Bronchial epithelial cell (primary cell): Measurements from ENCODE around the gene CHI3L1. TPM values are rescaled to one million over a fixed set of nuclear protein-coding genes. Genes with fewer than 3 reads are reported as not detected.

Experiments
- DNase-seq: peaks from one replicate; pipeline ENCODE4 v3.0.0-alpha.2; 2010; ENCODE audit warnings: low read depth
- FAIRE-seq: peaks from 2 replicates; lab custom pipeline; 2011; peaks lifted over from hg19 to GRCh38; lab: Jason Lieb, UNC
- H3K27me3 ChIP-seq: 2 replicates; pipeline ENCODE4 v1.5.1; 2011; ENCODE audit warnings: low read length; ENCODE audit not compliant: control insufficient read depth, insufficient read depth
- H3K36me3 ChIP-seq: 2 replicates; pipeline ENCODE4 v1.5.1; 2011; ENCODE audit warnings: low read length; ENCODE audit not compliant: control insufficient read depth, insufficient read depth
- H3K4me3 ChIP-seq: 2 replicates; pipeline ENCODE4 v1.5.1; 2011; ENCODE audit warnings: mild to moderate bottlenecking, low read depth, low read length, control low read depth
- CTCF ChIP-seq: IDR thresholded peaks from 2 replicates; pipeline ENCODE4 v1.5.1; 2011; ENCODE audit warnings: mild to moderate bottlenecking, moderate library complexity, low read length, control low read depth, inconsistent platforms; ENCODE audit not compliant: insufficient read depth, severe bottlenecking
- total RNA-seq: library from RNA; depleted of rRNA; stranded (reverse); fragments of >200 nt; gene quantifications from 2 replicates; pipeline ENCODE4 v1.2.1, GENCODE V29; 2014

The CHI3L1 gene
- total RNA-seq, 1 donor from 2014 or later: 0.79 TPM

- no peaks in the 10 kb centered on the region for H3K27me3 ChIP-seq
- no peaks in the 10 kb centered on the region for H3K36me3 ChIP-seq
- TF ChIP-seq CTCF: no peak
- DNase-seq (no peak), FAIRE-seq (no peak)
- H3K4me3 ChIP-seq: no peak overlapping the region
Observed at GRCh38 chr1:203183828-203184227, 2.7 kb downstream of the CHI3L1 start.

- Histone ChIP-seq H3K36me3 (no peaks in the 10 kb centered on the region), H3K4me3 (no peak overlapping the region), H3K27me3 (no peaks in the 10 kb centered on the region)
- TF ChIP-seq CTCF: no peak
- DNase-seq (no peak), FAIRE-seq (no peak)
Observed at GRCh38 chr1:203182387-203182953, 4.0 kb downstream of the CHI3L1 start.

- FAIRE-seq: no peak
- H3K36me3 ChIP-seq: no peaks in the 10 kb centered on the region
- no peak for DNase-seq
- no peak overlapping the region for H3K4me3 ChIP-seq
- no peaks in the 10 kb centered on the region for H3K27me3 ChIP-seq
- no peak for TF ChIP-seq CTCF
Observed at GRCh38 chr1:203181586-203182386, 4.7 kb downstream of the CHI3L1 start.

GRCh38 chr1:203180611-203181330 lies 5.7 kb downstream of the CHI3L1 start:
- Histone ChIP-seq H3K4me3 (no peak overlapping the region), H3K27me3 (peaks cover 2% of the 10 kb centered on the region), H3K36me3 (no peaks in the 10 kb centered on the region)
- DNase-seq (no peak), FAIRE-seq (no peak)
- TF ChIP-seq CTCF: no peak

GRCh38 chr1:203179667-203180005 lies 6.9 kb downstream of the CHI3L1 start:
- no peaks in the 10 kb centered on the region for H3K36me3 ChIP-seq
- no peak overlapping the region for H3K4me3 ChIP-seq
- no peak for FAIRE-seq
- TF ChIP-seq CTCF: no peak
- peaks cover 2% of the 10 kb centered on the region for H3K27me3 ChIP-seq
- no peak for DNase-seq
